Measurements from ENCODE around the gene LY6G6D.

DNA sequence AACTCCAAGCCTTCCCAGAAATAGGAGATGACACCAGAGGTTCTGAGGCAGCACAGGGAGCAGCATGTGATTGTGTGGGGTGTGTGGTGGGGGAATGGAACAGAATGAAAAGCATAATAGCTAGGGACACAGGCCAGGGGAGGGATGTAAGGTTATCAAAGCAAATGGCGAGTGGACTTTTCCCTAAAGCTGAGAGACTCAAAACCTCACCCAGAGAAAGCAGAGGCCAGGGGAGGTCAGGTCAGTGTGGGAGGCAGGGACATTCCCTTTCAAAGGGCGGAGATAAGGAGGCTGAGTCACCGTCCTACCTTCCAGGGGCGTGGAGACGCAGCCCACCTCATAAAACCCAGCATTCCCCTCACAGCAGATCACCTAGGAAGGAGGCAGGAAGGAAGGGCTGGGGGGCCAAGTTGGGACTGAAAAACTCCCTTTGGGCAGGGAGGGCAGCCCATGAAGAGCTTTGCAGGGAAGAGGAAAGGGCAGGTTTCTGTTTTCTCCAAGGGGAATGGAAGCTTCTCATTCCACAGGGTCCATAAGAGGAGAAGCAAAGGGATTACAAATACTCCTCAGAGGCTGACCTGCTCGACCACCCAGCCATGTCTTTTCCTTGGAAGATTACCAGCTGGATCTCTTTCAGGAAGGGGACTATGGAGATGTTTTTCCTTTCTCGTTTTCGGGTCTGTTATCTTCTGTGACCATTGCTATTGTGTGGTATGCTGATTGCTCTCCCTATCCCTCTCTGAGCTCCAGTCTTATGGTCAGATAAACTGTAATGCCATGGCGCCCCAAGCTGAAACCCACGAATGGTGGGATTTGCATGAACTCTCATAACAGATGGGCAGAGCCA, 24.7 kb upstream of the LY6G6D start:
- TF ChIP-seq CTCF (IDR thresholded peaks at IDR 0.05; ENCODE audit: low read depth, low read length) (no peak), EZH2phosphoT487 (IDR thresholded peaks at IDR 0.05; ENCODE audit: low read depth) (no peak)

Measured in OCI-LY3 (cell line).